ENCODE results near the gene SEC23B.
"Not testable (repeated sequence)": the region's sequence is repeated elsewhere in the genome, so short reads cannot be mapped to it uniquely, and the experiment has no call there.

SEC23B gene

DNA sequence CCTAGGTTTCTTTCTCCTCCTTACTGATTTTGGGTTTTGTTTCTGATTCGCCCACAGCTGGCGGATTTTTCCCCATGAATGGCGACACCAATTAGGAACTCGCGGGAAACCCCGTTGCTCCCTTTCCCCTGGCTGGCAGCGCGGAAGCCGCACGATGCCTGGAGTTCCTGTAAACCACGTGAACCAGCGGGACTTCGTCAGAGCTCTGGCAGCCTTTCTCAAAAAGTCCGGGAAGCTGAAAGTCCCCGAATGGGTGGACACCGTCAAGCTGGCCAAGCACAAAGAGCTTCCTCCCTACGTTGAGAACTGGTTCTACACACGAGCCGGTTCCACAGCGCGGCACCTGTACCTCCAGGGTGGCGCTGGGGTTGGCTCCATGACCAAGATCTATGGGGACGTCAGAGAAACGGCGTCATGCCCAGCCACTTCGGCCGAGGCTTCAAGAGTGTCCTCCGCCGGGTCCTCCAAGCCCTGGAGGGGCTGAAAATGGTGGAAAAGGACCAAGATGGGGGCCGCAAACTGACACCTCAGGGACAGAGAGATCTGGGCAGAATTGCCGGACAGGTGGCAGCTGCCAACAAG lies 3.2 kb upstream of the SEC23B start:
- ChIA-PET POLR2A (interaction anchor here (1.0 kb wide), 1 partner anchor 8 kb away, joined by 5 read pairs; the partner anchor contains the start of gene RBBP9), CTCF (no interaction called here)
- TF ChIP-seq L3MBTL2 (conservative IDR thresholded peaks at IDR 0.05) (no peak), FOXM1 (IDR thresholded peaks at IDR 0.05; ENCODE audit: borderline replicate concordance) (no peak), FOXK2 (IDR thresholded peaks at IDR 0.05) (no peak), ZNF384 (IDR thresholded peaks at IDR 0.05) (no peak), BHLHE40 (IDR thresholded peaks at IDR 0.05; ENCODE audit: borderline replicate concordance) (no peak), TARDBP (IDR thresholded peaks at IDR 0.05) (no peak)
- DNase-seq (ENCODE audit: extremely low spot score): no peak

GRCh38 chr20:18506744-18507143 lies 996 bp upstream of the SEC23B start:
- CTCF ChIA-PET: interaction anchor here (1.2 kb wide), 1 partner anchor 10 kb away, joined by 6 read pairs; the partner anchor contains the start of gene RBBP9
- DNase-seq (ENCODE audit: extremely low spot score): no peak

DNA sequence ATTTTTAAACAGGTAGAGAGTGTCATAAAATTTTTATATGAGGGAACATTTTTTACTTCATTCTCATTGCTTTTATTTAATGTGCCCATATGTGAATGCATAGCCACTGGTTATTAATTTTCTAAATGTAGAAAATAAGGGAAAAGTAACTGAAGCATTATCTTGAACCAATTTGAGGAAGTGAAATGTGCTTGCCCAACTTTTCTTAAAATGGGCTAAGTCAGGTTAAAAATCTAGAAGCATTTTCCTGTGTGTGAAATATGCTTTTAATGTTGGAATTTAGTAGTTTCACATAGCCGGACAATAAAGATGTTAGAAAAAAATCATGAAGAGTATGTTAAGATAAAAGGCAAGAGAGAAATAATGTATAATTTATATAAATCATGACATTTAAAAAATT lies 3.8 kb downstream of the SEC23B start:
- DNase-seq (ENCODE audit: extremely low spot score): no peak
- ChIA-PET CTCF (no interaction called here), POLR2A (no interaction called here)
- no peak for TF ChIP-seq FOXM1 (IDR thresholded peaks at IDR 0.05; ENCODE audit: borderline replicate concordance)
- TF ChIP-seq SUZ12 (IDR thresholded peaks at IDR 0.05): no peak
- no peak for TF ChIP-seq HDGF (IDR thresholded peaks at IDR 0.05; ENCODE audit: borderline replicate concordance)
- no peak for TF ChIP-seq PKNOX1 (IDR thresholded peaks at IDR 0.05)
- TF ChIP-seq ZNF384 (IDR thresholded peaks at IDR 0.05): no peak

More at GRCh38 chr20:18506744-18507143, 996 bp upstream of the SEC23B start:
- POLR2A ChIA-PET: interaction anchor here (0.9 to 3.2 kb wide), 20 partner anchors 9 to 976 kb away, joined by 3 to 113 read pairs (median 6); partner anchors contain the start of genes BFSP1, DZANK1, POLR3F and RBBP9
- TF ChIP-seq ELF4 (IDR thresholded peaks at IDR 0.05): no peak

DNA sequence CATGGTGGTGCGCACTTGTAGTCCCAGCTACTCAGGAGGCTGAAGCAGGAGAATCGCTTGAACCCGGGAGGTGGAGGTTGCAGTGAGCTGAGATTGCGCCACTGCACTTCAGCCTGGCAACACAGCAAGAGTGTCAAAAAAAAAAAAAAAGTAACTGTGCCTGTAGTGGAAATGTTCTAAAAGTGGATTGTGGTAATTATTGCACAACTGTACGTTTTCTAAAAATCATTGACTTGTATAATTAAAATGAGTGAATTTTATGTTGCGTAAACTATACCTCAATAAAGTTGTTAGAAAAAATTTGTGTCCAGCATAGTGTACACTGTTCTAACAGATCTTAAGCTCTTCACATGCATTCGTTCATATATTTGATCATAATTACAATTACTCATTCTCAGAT lies 5.5 kb downstream of the SEC23B start:
- ChIA-PET POLR2A (no interaction called here), CTCF (no interaction called here)
- no peak for TF ChIP-seq ZNF384 (IDR thresholded peaks at IDR 0.05)
- TF ChIP-seq TARDBP (IDR thresholded peaks at IDR 0.05): no peak
- no peak for TF ChIP-seq HDGF (IDR thresholded peaks at IDR 0.05; ENCODE audit: borderline replicate concordance)
- no peak for TF ChIP-seq L3MBTL2 (conservative IDR thresholded peaks at IDR 0.05)
- no peak for TF ChIP-seq SP1 (IDR thresholded peaks at IDR 0.05)
- no peak for TF ChIP-seq LEF1 (IDR thresholded peaks at IDR 0.05; ENCODE audit: borderline replicate concordance)
- no peak for TF ChIP-seq BHLHE40 (IDR thresholded peaks at IDR 0.05; ENCODE audit: borderline replicate concordance)
- no peak for TF ChIP-seq ARNT (IDR thresholded peaks at IDR 0.05)
- no peak for TF ChIP-seq PKNOX1 (IDR thresholded peaks at IDR 0.05)
- no peak for TF ChIP-seq NFRKB (IDR thresholded peaks at IDR 0.05)
- no peak for TF ChIP-seq FOXA1 (IDR thresholded peaks at IDR 0.05)
- no peak for TF ChIP-seq FOXK2 (IDR thresholded peaks at IDR 0.05)
- TF ChIP-seq FOXM1 (IDR thresholded peaks at IDR 0.05; ENCODE audit: borderline replicate concordance): no peak
- no peak for TF ChIP-seq SUZ12 (IDR thresholded peaks at IDR 0.05)
- no peak for TF ChIP-seq ELF4 (IDR thresholded peaks at IDR 0.05)
- TF ChIP-seq CTBP1 (IDR thresholded peaks at IDR 0.05; ENCODE audit: borderline replicate concordance): no peak
- DNase-seq (ENCODE audit: extremely low spot score): no peak

DNA sequence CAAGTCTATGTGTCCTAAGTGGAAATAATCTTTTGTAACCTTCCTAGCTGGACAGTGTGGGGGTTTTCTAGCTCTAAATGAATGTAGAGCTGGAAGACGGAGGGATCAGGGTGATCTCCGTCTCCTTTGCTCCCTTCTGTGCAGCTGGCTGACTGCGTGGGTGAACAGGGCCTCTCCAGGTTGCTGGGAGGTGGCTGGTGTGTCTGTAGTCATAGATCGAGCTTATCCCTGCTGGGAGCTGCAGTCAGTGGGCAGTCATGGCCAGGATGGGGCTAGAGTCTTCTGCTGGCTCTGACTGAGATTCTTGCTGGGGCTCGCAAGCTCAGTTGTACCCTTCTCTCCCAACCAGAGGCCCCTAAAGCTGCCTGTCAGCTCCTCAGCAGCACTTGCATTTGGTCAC lies 6.4 kb downstream of the SEC23B start:
- CTCF ChIA-PET: no interaction called here
- no peak for DNase-seq (ENCODE audit: extremely low spot score)
- POLR2A ChIA-PET: no interaction called here
- TF ChIP-seq HDGF (IDR thresholded peaks at IDR 0.05; ENCODE audit: borderline replicate concordance): no peak
- TF ChIP-seq FOXK2 (IDR thresholded peaks at IDR 0.05): no peak
- no peak for TF ChIP-seq L3MBTL2 (conservative IDR thresholded peaks at IDR 0.05)
- no peak for TF ChIP-seq NFRKB (IDR thresholded peaks at IDR 0.05)

DNA sequence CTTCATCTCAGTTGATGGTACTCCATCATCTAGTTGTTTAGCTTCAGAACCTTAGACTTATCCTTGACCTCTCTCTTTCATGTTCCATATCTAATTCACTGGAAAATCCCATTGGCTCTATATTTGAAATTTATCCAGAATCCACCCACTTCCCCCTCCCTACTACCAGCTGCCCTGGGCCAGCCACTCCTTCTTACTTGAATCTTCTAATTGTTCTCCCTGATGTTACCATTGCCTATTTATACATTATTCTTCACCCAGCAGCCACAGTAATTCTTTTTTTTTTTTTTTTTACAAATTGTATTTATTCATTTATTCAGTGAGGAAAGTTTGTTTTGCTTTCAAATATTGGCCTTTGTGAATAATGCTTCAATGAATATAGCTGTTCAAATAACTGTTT lies 8.2 kb downstream of the SEC23B start:
- CTCF ChIA-PET: no interaction called here
- TF ChIP-seq NFRKB (IDR thresholded peaks at IDR 0.05) (no peak), SP1 (IDR thresholded peaks at IDR 0.05) (no peak), LEF1 (IDR thresholded peaks at IDR 0.05; ENCODE audit: borderline replicate concordance) (no peak), FOXM1 (IDR thresholded peaks at IDR 0.05; ENCODE audit: borderline replicate concordance) (no peak), ELF4 (IDR thresholded peaks at IDR 0.05) (no peak)
- DNase-seq (ENCODE audit: extremely low spot score): no peak
- POLR2A ChIA-PET: interaction anchor here (1.5 kb wide), 1 partner anchor 9 kb away, joined by 7 read pairs; the partner anchor contains the start of gene SEC23B

GRCh38 chr20:18522066-18522465 lies 14.3 kb downstream of the SEC23B start:
- DNase-seq (ENCODE audit: extremely low spot score); POLR2A ChIA-PET; CTCF ChIA-PET: not testable (repeated sequence)

- POLR2A ChIA-PET: interaction anchor here (1.3 kb wide), 1 partner anchor 16 kb away, joined by 3 read pairs; no protein-coding TSS in a partner anchor
- DNase-seq (ENCODE audit: extremely low spot score): no peak
- TF ChIP-seq HDGF (IDR thresholded peaks at IDR 0.05; ENCODE audit: borderline replicate concordance) (no peak), NFRKB (IDR thresholded peaks at IDR 0.05) (no peak), FOXA1 (IDR thresholded peaks at IDR 0.05) (no peak), ELF4 (IDR thresholded peaks at IDR 0.05) (no peak), ZNF384 (IDR thresholded peaks at IDR 0.05) (no peak), SP1 (IDR thresholded peaks at IDR 0.05) (no peak)
- CTCF ChIA-PET: no interaction called here
Observed at GRCh38 chr20:18523066-18523465, 15.3 kb downstream of the SEC23B start.

Data from HEK293T (cell line).